IMR-90 (cell line): ENCODE measurements around the gene CDH16. TPM values are rescaled to one million over a fixed set of nuclear protein-coding genes. Genes with fewer than 3 reads are reported as not detected.

Experiments used
- ATAC-seq: fragments of 200-7000 bp; cut with Tn5 transposase; 2 replicates; pipeline ENCODE4 v1.9.1; 2020; ENCODE audit warnings: low read depth, mild to moderate bottlenecking, moderate library complexity
- BruUV-seq: library from RNA; stranded (reverse); fragments of 400-500 nt; replicated peaks from 2 replicates; lab custom pipeline; 2021; lab: Mats Ljungman, UMichigan
- CTCF ChIA-PET: fragments of 300-600 bp; formaldehyde crosslinking; extraction: SDS; loops from one replicate; lab custom pipeline; 2021; ENCODE audit warnings: antibody characterized with exemption; lab: Yijun Ruan, JAX
- POLR2A ChIA-PET: fragments of 300-600 bp; sonication (Branson Sonifier 250); formaldehyde crosslinking; loops from one replicate; lab custom pipeline; 2022; ENCODE audit warnings: antibody characterized with exemption; ENCODE audit not compliant: unreplicated experiment; lab: Charles Lee
- DNase-seq: peaks from one replicate; pipeline ENCODE4 v3.0.0; 2013
- H2AFZ ChIP-seq: replicated peaks from 2 replicates; pipeline ENCODE3; 2013; ENCODE audit warnings: low read length, mild to moderate bottlenecking; ENCODE audit not compliant: poor library complexity
- H2AK5ac ChIP-seq: 2 replicates; pipeline ENCODE4 v1.6.1; 2013; ENCODE audit warnings: low read depth, low read length, inconsistent platforms
- H2AK9ac ChIP-seq: replicated peaks from 2 replicates; pipeline ENCODE3; 2013; ENCODE audit warnings: mild to moderate bottlenecking, low read depth, low read length, moderate library complexity; ENCODE audit not compliant: poor library complexity
- H2BK120ac ChIP-seq: 2 replicates; pipeline ENCODE4 v1.6.1; 2013; ENCODE audit warnings: low read depth, low read length, inconsistent platforms
- H2BK15ac ChIP-seq: 3 replicates; pipeline ENCODE4 v1.6.1; 2013; ENCODE audit warnings: low read depth, low read length, inconsistent platforms
- H2BK20ac ChIP-seq: 2 replicates; pipeline ENCODE4 v1.6.1; 2013; ENCODE audit warnings: low read depth, mild to moderate bottlenecking, inconsistent platforms, low read length, moderate library complexity
- H2BK5ac ChIP-seq: 2 replicates; pipeline ENCODE4 v1.6.1; 2013; ENCODE audit warnings: mild to moderate bottlenecking, low read depth, low read length, inconsistent platforms; ENCODE audit not compliant: poor library complexity, severe bottlenecking
- H3K14ac ChIP-seq: replicated peaks from 2 replicates; pipeline ENCODE4 v1.6.1; 2013; ENCODE audit warnings: low read depth, low read length, inconsistent platforms
- H3K18ac ChIP-seq: 2 replicates; pipeline ENCODE4 v1.6.1; 2013; ENCODE audit warnings: low read depth, low read length, control low read depth
- H3K23ac ChIP-seq: 2 replicates; pipeline ENCODE4 v1.6.1; 2013; ENCODE audit warnings: low read depth, low read length, inconsistent platforms
- H3K27ac ChIP-seq: 2 replicates; pipeline ENCODE4 v1.5.1; 2013; ENCODE audit warnings: mild to moderate bottlenecking, control low read depth, low read length; ENCODE audit not compliant: insufficient read depth
- H3K27me3 ChIP-seq: 2 replicates; pipeline ENCODE4 v1.6.1; 2013; ENCODE audit warnings: low read length; ENCODE audit not compliant: control insufficient read depth, insufficient read depth
- H3K36me3 ChIP-seq: 2 replicates; pipeline ENCODE4 v1.6.1; 2013; ENCODE audit warnings: low read length, mixed read lengths; ENCODE audit not compliant: control insufficient read depth, insufficient read depth
- H3K4ac ChIP-seq: 2 replicates; pipeline ENCODE4 v1.6.1; 2013; ENCODE audit warnings: low read depth, low read length, inconsistent platforms
- H3K4me1 ChIP-seq: 2 replicates; pipeline ENCODE4 v1.6.1; 2013; ENCODE audit warnings: low read length, mixed read lengths; ENCODE audit not compliant: control insufficient read depth, insufficient read depth
- H3K4me2 ChIP-seq: 2 replicates; pipeline ENCODE4 v1.6.1; 2013; ENCODE audit warnings: low read depth, mild to moderate bottlenecking, control low read depth, low read length, moderate library complexity
- H3K4me3 ChIP-seq: 2 replicates; pipeline ENCODE4 v1.5.1; 2013; ENCODE audit warnings: low read depth, mild to moderate bottlenecking, control low read depth, low read length, moderate library complexity; ENCODE audit not compliant: insufficient read depth
- H3K56ac ChIP-seq: 2 replicates; pipeline ENCODE4 v1.6.1; 2013; ENCODE audit warnings: low read length, inconsistent platforms; ENCODE audit not compliant: insufficient read depth; ENCODE audit errors: extremely low read depth
- H3K79me1 ChIP-seq, 2 experiments: 2 replicates each; pipeline ENCODE4 v1.6.1; 2013; ENCODE audit warnings: low read length in 2 of 2, inconsistent platforms in 1 of 2, low read depth in 1 of 2
- H3K9ac ChIP-seq: 2 replicates; pipeline ENCODE4 v1.6.1; 2013; ENCODE audit warnings: low read depth, low read length, control low read depth
- H3K9me1 ChIP-seq: 2 replicates; pipeline ENCODE4 v1.6.1; 2013; ENCODE audit warnings: low read length, inconsistent platforms; ENCODE audit not compliant: insufficient read depth
- H3K9me3 ChIP-seq: 2 replicates; pipeline ENCODE4 v1.6.1; 2013; ENCODE audit warnings: low read length; ENCODE audit not compliant: control insufficient read depth, insufficient read depth
- H4K20me1 ChIP-seq: 2 replicates; pipeline ENCODE4 v1.6.1; 2013; ENCODE audit warnings: low read length, inconsistent platforms; ENCODE audit not compliant: insufficient read depth
- H4K5ac ChIP-seq: 2 replicates; pipeline ENCODE4 v1.6.1; 2013; ENCODE audit warnings: mild to moderate bottlenecking, low read depth, low read length, control low read depth
- H4K8ac ChIP-seq, 2 experiments: 2 replicates each; pipeline ENCODE4 v1.6.1; 2013; ENCODE audit warnings: low read depth in 2 of 2, low read length in 2 of 2, control low read depth in 1 of 2, inconsistent platforms in 1 of 2
- H4K91ac ChIP-seq: 2 replicates; pipeline ENCODE4 v1.6.1; 2013; ENCODE audit warnings: low read depth, low read length, inconsistent platforms; ENCODE audit not compliant: insufficient read depth
- BHLHE40 ChIP-seq: fragments of 150-350 bp; IDR thresholded peaks from 2 replicates; pipeline ENCODE4 v1.6.1; 2016; ENCODE audit warnings: mild to moderate bottlenecking, low read depth, low read length
- CHD1 ChIP-seq: IDR thresholded peaks from 2 replicates; pipeline ENCODE4 v1.6.1; 2012; ENCODE audit warnings: low read depth, low read length, improper control_type of control experiment
- MAFK ChIP-seq: IDR thresholded peaks from 2 replicates; pipeline ENCODE4 v1.6.1; 2012; ENCODE audit warnings: low read depth, low read length, improper control_type of control experiment
- MAZ ChIP-seq: IDR thresholded peaks from 2 replicates; pipeline ENCODE4 v1.6.1; 2012; ENCODE audit warnings: low read depth, mild to moderate bottlenecking, low read length, improper control_type of control experiment, moderate library complexity, borderline replicate concordance
- MXI1 ChIP-seq: IDR thresholded peaks from 2 replicates; pipeline ENCODE4 v1.6.1; 2012; ENCODE audit warnings: low read depth, mild to moderate bottlenecking, low read length, moderate library complexity, borderline replicate concordance
- RAD21 ChIP-seq: IDR thresholded peaks from 2 replicates; pipeline ENCODE4 v1.6.1; 2012; ENCODE audit warnings: low read length, improper control_type of control experiment
- RFX5 ChIP-seq: IDR thresholded peaks from 2 replicates; pipeline ENCODE4 v1.8.0; 2012; ENCODE audit warnings: low read depth, mild to moderate bottlenecking, low read length, moderate library complexity
- SMC3 ChIP-seq: fragments of 150-350 bp; IDR thresholded peaks from 2 replicates; pipeline ENCODE4 v1.6.1; 2016; ENCODE audit warnings: low read depth, mild to moderate bottlenecking, antibody characterized with exemption, low read length, moderate library complexity
- WGBS, 2 experiments: methylation state at CpG; one replicate each; pipeline versions ENCODE4 v1.1.5 to v1.1.7; 2013; ENCODE audit warnings: missing lambda C conversion rate in 2 of 2; ENCODE audit not compliant: insufficient read length in 1 of 2; ENCODE audit errors: extremely low coverage in 2 of 2; 5-methylcytosine and 5-hydroxymethylcytosine counted together
- dilution Hi-C: fragments of 300-500 bp; cut with HindIII; formaldehyde crosslinking; loops from one replicate; pipeline ENCODE4 v1.14.3; 2018; ENCODE audit warnings: low sequenced_read_pairs; ENCODE audit not compliant: unreplicated experiment
- in situ Hi-C: fragments of 300-500 bp; cut with MboI; formaldehyde crosslinking; loops from 3 replicates; pipeline ENCODE4 v1.14.3; 2019; ENCODE audit warnings: low sequenced_read_pairs, inconsistent platforms, mixed read lengths
- intact Hi-C: fragments of 100-400 bp; cut with micrococcal nuclease; formaldehyde crosslinking; loops from 2 replicates; pipeline ENCODE4 v1.10.0; 2022
- polyA plus RNA-seq, 3 experiments: library from polyadenylated mRNA; depleted of rRNA; stranded (reverse); fragments of >200 nt; gene quantifications; 2 replicates each; pipeline ENCODE4 v1.2.3, GENCODE V29; 2012; ENCODE audit warnings: low replicate concordance in 1 of 3
- total RNA-seq: library from RNA; depleted of rRNA; stranded (reverse); fragments of >200 nt; gene quantifications from 2 replicates; pipeline ENCODE4 v1.2.3, GENCODE V29; 2012
- TF ChIP-seq, protein P1 (sequence below): conservative IDR thresholded peaks from 2 replicates; pipeline ENCODE4 v1.5.1; 2012; ENCODE audit warnings: mild to moderate bottlenecking, low read depth, low read length, improper control_type of control experiment

CDH16 gene
- total and polyA plus RNA-seq, 2 of the 4 experiments (the other 2 are of a cell fraction): not detected

DNA sequence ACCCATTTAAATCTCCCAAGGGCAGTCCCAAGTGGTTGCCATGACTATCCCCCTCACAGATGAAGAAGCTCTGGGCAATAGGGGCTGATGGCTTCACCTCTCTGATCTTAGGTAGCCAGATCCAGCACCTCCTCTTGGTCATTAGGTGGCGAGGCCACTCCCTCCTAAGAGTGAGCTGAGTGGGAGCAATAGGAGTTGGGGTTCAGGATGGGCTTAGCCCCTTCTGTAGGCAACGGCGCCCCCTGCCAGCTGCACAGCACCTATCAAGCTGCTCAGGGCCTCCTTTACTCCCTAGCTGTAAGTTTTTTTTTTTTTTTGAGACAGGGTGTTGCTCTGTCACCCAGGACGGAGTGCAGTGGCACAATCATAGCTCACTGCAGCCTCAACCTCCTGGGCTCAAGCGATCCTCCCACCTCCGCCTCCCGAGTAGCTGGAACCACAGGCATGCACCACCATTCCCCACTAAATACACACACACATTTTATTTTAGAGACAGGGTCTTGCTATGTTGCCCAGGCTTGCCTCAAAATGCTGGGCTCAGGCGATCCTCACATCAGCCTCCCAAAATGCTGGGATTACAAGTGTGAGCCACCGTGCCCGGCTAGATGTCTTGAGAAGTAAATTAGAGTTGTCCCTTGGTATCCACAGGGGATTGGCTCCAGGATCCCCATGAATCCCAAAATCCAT lies 10.2 kb upstream of the CDH16 start:
- DNase-seq: peak; percentile 35
- no TSS peak for BruUV-seq
- intact Hi-C loops: no loop called here
- WGBS, 2 experiments: 75% methylated on average over 2 of the region's 10 CpGs; no CpG with 5 or more reads in 1 of the 2 experiments
- Histone ChIP-seq H4K8ac (peak overlapping the region in 1 of 2 experiments; percentile 44; a peak in 1 of 4 replicates), H2BK15ac (peak overlapping the region; percentile 23; the same call in 1 of the 3 replicates), H2AK5ac (peak overlapping the region; percentile 87; the same call in 1 of the 2 replicates), H3K23ac (no peak overlapping the region), H3K4me1 (peaks cover 28% of the 10 kb centered on the region), H3K36me3 (peaks cover 8% of the 10 kb centered on the region), H4K5ac (no peak overlapping the region; the same call in 1 of the 2 replicates), H2BK5ac (peak overlapping the region; percentile 72), H4K91ac (peak overlapping the region; percentile 15; the same call in 1 of the 2 replicates), H2BK20ac (peak overlapping the region; percentile 80; the same call in 1 of the 2 replicates), H3K9me1 (peaks cover 36% of the 10 kb centered on the region), H2BK120ac (peak overlapping the region; percentile 65; the same call in 1 of the 2 replicates), H2AK9ac (no peak overlapping the region), H3K9me3 (no peaks in the 10 kb centered on the region), H3K4ac (peak overlapping the region; percentile 45; the same call in 1 of the 2 replicates), H2AFZ (peak overlapping the region; percentile 15), H3K27ac (no peak overlapping the region), H3K14ac (no peak overlapping the region), H4K20me1 (peaks cover 19% of the 10 kb centered on the region), H3K56ac (no peak overlapping the region), H3K18ac (no peak overlapping the region), H3K27me3 (peaks cover 6% of the 10 kb centered on the region; the same call in 1 of the 2 replicates), H3K9ac (no peak overlapping the region), H3K4me3 (no peak overlapping the region), H3K4me2 (no peak overlapping the region), H3K79me1 (peaks cover 11 to 21% of the 10 kb centered on the region in 2 experiments)
- ChIA-PET CTCF (interaction anchor here (0.6 to 1.7 kb wide), 12 partner anchors 10 to 666 kb away, joined by 3 to 20 read pairs (median 3); partner anchors contain the start of genes CDH16 and NAE1), POLR2A (interaction anchor here (0.6 to 1.3 kb wide), 2 partner anchors 34 to 315 kb away, joined by 3 to 4 read pairs; no protein-coding TSS in a partner anchor)
- TF ChIP-seq MXI1: no peak
- TF ChIP-seq MAFK: no peak
- no peak for TF ChIP-seq BHLHE40
- TF ChIP-seq, protein P1, sequence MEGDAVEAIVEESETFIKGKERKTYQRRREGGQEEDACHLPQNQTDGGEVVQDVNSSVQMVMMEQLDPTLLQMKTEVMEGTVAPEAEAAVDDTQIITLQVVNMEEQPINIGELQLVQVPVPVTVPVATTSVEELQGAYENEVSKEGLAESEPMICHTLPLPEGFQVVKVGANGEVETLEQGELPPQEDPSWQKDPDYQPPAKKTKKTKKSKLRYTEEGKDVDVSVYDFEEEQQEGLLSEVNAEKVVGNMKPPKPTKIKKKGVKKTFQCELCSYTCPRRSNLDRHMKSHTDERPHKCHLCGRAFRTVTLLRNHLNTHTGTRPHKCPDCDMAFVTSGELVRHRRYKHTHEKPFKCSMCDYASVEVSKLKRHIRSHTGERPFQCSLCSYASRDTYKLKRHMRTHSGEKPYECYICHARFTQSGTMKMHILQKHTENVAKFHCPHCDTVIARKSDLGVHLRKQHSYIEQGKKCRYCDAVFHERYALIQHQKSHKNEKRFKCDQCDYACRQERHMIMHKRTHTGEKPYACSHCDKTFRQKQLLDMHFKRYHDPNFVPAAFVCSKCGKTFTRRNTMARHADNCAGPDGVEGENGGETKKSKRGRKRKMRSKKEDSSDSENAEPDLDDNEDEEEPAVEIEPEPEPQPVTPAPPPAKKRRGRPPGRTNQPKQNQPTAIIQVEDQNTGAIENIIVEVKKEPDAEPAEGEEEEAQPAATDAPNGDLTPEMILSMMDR: peak; percentile 51
- TF ChIP-seq RAD21: peak; percentile 59
- 0 out of 2 replicates have a peak, but pooled peaks have one; percentile 17 for TF ChIP-seq MAZ
- TF ChIP-seq CHD1: no peak
- no peak for TF ChIP-seq RFX5
- TF ChIP-seq SMC3: peak; percentile 58
- in situ Hi-C loops: no loop called here
- dilution Hi-C loops: no loop called here
- peak; percentile 13; the same call in 1 of the 2 replicates for ATAC-seq
